CD1c-positive myeloid dendritic cell (primary cell): ENCODE results near the gene LRMDA.
"Not testable (repeated sequence)": the region's sequence is repeated elsewhere in the genome, so short reads cannot be mapped to it uniquely, and the experiment has no call there.

Experiments
- DNase-seq: peaks from one replicate; pipeline ENCODE4 v3.0.0-alpha.2; 2016; ENCODE audit errors: extremely low spot score

Gene LRMDA

DNA sequence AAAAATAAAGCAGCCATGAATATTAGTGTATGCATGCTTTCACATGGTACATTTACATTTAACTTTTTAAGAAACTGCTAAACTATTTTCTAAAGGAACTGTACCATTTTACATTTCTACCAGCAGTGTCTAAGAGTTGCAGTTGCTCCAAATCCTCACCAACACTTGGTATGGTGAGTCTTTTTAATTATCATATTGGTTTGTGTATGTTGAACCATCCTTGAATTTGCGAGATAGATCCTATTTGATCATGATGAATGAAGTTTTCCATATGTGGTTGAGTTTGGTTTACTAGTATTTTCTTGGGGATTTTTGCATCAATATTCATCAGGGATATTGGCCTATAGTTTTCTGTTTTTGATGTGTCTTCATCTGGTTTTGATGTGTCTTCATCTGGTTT, 1057.2 kb downstream of the LRMDA start:
- no peak for DNase-seq

DNA sequence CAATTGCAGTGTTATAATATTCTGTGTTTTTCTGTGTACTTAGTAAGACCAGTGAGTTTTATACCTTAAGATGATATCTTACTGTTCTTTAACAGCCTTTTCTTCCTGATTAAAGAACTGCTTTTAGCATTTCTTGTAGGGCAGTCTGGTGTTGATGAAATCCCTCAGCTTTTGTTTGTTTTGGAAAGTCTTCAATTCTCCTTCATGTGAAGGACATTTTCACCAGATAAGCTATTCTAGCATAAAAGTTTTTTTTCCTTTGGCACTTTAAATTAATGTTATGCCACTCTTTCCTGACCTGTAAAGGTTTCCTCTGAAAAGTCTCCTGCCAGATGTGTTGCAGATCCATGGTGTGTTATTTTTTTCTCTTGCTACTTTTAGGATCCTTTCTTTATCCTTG, 1059.8 kb downstream of the LRMDA start:
- no peak for DNase-seq

DNA sequence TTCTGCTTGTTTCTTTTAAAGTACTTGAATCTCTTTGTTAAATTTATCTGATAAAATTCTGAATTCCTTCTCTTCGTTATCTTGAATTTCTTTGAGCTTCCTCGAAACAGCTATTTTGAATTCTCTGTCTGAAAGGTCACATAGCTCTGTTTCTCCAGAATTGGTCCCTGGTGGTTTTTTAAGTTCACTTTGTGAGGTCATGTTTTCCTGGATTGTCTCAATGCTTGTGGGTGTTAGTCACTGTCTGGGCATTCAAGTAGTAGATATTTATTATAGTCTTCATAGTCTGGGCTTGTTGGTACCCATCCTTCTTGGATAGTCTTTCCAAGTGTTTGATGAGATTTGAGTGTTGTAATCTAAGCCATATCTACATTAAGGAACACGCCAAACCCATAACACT, 1060.6 kb downstream of the LRMDA start:
- no peak for DNase-seq

DNA sequence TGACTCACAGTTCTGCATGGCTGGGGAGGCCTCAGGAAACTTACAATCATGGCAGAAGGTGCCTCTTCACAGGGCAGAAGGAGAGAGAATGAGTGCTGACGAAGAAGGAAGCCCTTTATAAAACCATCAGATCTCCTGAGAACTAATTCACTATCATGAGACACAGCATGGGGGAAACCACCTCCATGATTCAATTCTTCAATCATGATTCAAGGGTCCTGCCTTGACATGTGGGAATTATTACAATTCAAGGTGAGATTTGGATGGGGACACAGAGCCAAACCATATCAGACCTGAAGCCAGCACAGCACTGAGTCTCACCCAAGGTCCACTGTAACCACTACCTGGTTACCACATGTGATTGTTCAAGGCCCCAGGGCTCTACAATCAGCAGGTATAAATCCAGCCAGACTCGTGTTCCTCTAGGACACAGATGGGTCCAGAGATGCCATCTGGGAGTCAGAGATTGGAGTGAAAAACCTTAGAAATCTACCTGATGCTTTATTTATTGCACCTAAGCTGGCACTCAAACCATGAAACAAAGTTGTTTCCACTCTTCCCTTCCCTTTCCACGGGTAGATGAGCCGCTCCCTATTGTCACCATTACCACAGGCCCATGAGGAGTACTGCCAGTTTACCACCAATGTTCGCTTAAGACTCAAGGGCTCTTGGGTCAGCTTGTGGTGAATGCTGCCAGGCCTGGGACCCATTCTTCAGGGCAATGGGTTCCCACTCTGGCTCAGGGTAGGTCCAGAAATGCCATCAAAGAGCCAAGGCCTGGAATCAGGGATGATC, 1061.5 kb downstream of the LRMDA start:
- no peak for DNase-seq

DNA sequence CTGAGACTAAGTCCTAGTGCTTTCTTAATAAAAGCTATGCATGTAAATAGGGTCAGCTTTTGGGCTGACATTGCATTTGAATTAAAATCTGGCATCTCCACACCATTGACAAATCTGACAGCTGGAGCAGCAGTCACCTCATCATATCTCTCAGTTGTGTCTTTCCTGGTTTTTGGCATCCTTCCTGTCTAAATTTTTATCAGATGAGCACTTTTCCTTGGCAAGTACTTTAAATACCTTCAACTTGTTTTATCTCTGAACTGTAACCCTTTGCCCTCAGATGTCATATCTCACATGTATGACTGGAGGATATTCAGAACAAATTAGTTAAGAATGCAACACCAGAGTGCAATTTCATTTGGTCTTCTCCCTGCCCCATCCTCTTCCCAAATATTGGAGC, 1066.2 kb downstream of the LRMDA start:
- DNase-seq: no peak

DNA sequence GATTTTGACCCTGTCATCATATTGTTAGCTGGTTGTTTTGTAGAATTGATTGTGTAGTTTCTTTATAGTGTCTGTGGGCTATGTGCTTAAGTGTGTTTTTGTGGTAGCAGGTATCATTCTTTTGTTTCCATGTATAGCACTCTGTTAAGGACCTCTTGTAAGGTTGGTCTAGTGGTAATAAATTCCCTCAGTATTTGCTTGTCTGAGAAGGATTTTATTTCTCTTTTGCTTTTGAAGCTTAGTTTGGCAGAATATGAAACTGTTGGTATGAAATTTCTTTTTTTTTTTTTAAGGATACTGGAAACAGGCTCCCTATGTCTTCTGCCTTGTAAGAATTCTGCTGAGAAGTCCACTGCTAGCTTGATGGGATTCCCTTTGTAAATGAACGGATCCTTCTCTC, 1073.4 kb downstream of the LRMDA start:
- DNase-seq: no peak

DNA sequence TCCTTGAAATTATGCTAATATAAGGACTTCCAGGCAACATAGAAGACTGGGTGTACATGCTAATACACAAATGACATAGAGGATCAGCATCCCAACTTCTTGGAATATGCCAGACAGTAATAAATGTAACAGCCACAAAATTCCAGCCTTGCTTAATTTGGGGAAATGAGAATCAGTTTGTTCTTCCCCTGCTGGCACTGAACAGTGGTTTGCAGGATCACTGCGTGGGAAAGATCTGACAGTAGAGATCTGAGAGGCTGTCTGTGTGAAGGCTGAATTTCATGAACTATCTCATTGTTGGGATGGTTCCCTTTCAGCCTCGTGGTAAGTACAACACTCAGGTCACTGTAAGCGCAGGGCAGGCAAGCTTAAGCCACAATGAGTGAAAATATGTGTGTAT, 1078.0 kb downstream of the LRMDA start:
- peak; percentile 11 for DNase-seq

DNA sequence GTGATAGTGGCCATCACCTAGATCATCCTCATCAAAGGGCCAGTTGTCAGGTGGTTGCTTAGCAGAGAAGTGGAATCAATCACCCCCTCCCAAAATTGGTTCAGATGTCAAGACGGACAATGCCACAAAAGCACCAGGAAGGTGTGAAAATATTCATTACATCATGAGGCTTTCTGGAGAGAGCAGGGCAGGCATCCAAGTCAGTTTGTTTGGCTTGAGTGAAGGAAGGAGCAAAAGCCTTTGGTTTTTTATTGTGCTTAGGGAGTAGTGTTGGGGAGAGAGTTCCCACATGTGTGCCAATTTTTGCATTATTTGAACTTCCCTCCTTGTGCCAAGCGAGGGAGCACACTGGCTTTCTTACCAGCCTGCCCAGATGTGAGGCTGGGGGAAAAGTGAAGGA, 1082.9 kb downstream of the LRMDA start:
- DNase-seq: no peak

DNA sequence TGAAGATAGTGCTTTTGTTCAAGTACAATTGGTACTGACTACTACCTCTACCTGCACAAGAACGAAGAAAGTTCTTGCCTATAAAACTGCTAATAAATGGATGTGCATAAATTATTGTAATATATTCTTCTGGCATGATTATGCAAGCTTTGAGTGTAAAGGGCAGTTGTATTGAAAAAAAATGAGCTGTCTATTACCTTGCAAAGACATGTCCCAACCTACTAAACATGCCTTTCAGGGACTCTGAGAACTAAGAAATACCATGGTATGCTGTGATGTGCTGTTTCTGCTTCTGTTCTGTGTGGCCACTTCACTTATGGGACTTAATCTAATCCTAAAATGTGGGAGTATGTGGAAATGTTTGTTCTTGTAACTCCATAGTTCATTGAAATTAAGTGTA, 1083.4 kb downstream of the LRMDA start:
- DNase-seq: no peak

DNA sequence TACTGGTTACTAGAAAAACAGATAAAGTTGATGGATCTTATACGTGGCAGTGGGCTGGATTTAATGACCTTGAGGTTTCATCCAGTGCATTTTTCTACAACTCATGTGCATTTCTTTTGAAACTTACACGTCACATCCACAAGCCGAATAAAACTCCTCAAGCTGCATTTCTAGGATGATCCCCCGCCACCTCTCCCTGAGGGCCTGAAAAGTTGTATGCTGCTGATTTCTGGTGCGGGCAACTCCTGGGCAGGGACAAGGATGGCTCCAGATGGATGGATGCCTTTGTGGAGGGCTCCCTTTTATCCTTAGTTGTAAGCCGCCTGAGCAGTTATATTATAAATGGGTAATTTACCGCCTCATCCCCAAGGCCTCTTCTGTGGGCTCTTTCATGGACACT, 1091.1 kb downstream of the LRMDA start:
- no peak for DNase-seq

DNA sequence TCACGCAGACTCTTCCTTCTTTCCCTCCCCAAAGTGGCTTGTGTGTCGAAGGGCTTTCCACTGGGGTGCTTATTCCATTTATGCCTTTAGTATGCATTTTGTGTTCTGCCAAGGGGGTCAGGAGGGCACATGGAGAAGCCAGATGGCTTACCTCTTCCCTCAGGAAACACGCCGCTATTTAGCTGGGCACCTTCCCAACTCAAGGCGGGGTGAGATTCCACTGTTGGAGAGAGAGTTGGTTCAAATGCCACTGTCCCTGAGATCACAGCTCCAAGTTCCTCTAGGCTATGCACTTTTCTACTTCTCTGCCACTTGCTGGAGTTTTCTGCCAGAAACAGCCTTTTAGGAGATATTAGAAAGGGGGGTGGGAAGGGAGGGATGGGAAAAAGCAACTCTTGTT, 1091.8 kb downstream of the LRMDA start:
- no peak for DNase-seq

DNA sequence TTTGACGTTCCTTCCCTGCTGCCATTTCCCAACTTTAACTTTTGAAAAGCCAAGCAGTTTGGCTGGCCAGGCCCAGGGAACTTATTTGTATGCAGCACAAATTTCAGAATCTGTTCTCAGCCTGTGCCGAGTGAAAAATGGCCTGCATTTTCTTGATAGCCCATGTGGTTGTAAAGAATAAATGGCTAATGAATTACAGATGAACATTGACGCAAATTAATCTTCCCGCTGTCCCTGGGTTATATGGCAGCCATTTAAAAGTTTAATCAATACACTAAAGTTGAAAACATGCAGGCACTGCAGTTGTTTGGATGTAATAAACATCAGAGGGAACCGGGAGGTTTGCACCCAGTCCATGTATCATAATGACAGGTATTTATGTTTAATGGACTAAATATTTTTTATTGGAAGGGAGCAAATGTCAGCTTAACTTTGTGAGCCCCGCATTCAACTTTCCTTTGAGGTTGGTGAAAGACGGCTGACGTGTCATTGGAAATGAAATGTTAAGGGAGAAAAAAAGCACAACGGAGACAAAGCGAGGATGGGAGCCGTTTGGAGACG, 1092.4 kb downstream of the LRMDA start:
- no peak for DNase-seq

DNA sequence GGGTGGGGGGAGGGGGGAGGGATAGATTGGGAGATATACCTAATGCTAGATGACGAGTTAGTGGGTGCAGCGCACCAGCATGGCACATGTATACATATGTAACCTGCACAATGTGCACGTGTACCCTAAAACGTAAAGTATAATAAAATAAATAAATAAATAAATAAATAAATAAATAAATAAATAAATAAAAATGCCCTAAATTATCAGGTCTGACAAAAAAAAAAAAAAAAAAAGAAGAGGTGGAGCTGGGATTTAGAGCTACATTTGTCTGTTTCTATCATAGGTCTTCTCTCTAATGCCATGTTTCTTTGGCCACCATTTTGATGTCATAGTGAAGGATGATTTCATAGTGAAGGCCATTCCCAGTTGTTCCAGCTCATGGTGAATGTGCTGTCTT, 1095.4 kb downstream of the LRMDA start:
- DNase-seq: not testable (repeated sequence)

DNA sequence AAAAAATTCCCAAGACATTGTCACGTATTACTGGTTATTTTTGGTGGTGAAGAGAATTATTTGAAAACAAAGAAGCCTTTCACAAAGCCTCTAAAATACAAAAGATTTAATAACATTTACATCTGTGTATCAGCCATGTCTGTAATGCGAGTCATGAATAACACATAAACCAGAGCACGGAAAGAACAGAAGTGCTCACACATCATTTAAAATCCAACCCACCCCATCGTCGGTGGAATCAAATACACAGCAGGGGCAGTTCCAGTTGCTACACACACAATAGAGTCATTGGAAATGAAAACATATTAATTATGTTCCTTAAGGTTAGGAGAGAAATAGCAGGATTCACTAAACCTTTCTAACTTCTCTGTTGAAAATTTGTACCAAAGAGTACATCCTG, 1108.9 kb downstream of the LRMDA start:
- DNase-seq: no peak

DNA sequence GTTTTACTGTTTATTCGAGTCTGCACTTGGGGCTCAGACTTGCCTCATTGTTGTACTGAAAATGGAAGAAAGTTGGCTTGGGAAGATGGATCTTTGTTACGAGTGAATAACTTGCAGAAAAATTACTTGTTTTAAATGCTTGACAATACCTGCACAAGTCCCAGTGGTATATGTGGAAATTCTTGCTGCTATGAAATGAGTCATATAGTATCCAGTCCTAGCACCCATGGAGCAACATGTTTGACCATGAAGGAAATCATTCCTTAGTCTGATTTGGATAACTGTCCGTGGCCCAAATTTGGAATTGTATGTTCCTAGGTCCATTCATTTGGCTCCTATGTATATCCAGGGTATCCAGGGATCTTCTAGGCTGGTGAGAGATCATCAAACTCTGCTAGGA, 1109.4 kb downstream of the LRMDA start:
- no peak for DNase-seq

DNA sequence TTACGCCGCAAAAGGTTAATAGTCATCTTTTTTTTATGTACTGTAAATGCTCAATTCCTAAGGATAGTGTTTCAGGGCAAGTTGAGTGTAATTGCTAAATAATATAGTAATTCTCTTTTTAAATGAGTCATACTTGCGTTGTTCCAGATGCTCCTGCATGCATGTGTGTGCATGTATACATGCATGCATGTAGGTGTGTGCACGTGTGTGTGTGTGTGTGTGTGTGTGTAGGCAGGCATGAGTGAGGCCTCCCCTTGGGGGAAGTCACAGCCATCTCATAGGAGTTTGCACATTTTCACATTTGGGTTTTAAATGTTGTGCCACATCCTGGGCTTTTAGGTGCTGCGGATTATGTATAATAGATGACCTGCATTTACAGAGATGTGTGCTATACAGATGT, 1110.4 kb downstream of the LRMDA start:
- no peak for DNase-seq

DNA sequence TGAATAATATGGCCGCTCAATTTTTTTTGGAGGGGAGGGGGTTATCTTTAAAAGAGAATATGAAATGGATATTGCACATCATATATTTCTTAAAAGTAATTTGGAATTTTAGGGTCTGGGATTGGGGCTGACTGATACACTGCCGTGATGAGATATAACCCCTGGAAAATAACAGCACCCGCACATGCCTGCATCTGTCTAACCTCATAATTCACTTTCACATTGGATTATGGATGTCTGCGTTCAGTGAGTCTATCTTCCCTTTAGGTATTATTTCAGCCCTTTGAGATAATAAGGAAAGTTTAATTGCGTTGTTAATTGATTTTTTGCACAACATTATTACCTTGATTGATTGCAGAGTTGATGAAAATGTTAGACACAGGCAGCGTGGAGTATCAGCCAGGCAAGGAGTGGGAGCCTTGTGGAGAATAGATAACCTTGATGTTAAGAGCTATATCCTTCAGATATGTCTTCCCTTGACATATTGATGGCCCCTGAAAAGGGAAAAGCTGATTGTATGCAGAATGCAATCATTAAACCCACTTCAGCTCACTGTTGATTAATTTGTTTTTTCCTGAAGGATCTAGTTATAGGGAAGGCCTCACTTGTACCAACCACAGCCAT, 1111.0 kb downstream of the LRMDA start:
- no peak for DNase-seq

DNA sequence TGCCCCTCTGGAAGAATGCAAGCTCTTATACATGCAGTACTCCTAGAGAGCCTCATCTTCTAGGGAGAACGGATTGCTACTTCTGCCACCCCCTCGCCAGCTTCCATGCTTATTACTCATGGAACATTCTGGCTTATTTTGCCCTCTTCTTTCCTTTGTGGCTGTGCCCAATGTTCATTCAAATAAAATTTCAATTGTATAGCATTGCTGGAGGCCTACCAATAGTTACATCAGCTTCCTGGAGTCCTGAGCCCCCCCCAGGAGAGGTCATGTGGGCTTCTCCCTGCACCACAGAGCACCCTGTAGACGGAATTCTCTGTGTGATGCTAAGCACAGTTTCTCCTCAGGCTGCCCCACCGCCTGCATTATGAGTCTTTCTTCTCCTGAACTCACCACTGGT, 1112.2 kb downstream of the LRMDA start:
- DNase-seq: no peak

DNA sequence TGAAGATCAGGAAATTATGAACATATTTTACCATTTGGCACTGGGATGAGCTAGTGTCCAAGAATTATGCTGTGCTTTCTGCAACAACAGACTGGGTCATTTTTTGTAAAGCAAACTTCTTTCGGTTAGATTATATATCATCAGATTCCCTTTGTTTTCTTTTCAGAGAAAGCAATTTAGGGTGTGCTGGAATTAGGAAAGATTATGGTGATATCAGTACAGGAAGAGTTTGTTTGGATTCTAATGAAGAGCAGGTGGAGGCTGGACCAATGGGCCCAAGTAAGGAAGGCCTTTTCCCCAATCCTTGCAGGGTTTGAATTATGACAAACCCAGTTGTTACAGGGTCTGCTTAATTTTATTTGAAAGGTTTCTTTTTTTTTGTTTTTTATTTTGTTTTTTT, 1113.4 kb downstream of the LRMDA start:
- DNase-seq: no peak

DNA sequence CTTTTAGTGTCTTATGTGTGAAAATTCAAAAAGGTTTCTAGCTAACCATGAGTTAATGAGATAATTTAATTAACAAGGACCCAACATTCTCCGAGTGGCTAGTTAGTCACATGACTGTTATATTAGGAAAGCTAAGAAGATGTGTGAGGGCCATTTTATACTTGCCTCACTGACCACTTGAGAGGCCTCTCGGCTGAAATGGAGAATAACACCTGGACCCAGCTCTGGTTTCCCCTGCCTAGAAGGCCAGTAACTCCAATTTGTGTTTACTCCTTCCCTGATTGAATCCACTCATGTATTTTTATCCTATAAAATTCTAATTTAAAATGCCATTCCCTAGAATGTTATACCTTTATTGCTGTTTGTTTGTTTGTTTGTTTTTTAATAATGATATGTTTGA, 1115.0 kb downstream of the LRMDA start:
- no peak for DNase-seq

DNA sequence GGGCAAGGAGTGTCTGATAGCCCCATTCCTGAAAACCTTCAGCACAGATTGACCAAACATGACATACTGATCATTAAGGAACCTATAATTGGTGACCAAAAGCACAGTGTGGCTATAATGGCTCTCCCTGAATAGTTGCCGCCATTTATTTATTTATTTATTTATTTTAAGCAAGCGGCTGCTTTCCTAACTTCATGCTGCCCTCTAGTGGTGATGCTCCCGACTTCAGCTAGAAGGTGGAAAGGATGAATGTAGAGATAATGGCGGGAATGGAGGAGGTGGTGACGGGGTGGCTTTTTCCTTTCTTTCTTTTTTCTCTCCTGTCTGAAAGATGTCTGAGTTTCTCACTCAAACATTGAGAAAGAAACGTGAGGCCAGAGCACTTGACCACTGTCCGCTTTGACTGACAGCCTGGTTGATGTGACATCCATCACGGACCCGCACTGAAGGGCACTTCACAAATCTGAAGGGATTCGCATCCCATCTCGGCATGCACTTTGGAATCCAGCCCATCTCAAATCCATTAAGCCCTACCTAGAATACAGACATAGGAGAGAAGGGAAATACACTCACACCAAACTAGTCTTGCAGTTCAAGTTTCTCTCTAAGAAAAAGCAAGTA, 1116.0 kb downstream of the LRMDA start:
- DNase-seq: peak; percentile 75

DNA sequence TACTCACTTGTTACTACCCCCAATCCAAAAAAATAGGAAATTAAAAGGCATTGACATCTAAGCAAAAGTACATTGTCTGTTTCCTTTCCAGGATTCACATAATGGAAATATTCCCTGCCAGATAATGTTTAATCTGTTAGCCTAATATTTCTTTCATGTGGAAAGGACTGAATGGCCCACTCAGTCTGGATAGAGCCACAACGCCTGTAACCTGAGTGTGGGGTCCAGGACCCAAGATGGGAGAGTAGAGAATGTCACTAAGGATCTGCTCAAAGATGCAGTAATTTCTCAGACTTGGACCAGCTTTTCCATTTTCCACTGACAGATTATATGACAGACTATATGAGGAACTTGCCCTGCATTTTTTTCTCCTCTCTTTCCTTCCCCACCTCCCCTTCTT, 1117.3 kb downstream of the LRMDA start:
- no peak for DNase-seq

DNA sequence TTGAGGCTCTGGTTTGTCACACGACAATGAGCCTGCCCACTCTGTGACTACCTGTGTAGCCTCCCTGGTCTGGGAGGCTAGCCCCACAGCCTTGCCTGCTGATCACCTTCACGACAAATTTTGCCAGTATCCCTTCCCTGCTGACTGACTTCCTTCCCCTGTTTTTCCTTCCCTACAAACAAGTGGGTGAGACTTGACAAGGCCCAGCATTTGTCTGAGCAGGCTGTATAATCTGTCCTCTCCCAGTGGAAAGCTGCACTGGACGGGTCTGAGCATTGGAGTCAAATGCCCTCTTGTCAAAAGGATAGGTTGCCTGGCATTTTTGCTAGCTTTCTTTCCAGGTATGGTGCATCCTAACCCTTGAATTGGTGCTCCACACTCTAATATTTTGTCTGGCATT, 1117.7 kb downstream of the LRMDA start:
- no peak for DNase-seq
